Osteoblast (primary cell): ENCODE data around the gene CD109. TPM values are rescaled to one million over a fixed set of nuclear protein-coding genes. Genes with fewer than 3 reads are reported as not detected.
A peak's percentile ranks its signal among the peaks of the same experiment; 100 is the strongest.
"Not testable (repeated sequence)": the region's sequence is repeated elsewhere in the genome, so short reads cannot be mapped to it uniquely, and the experiment has no call there.

Experiments
- DNase-seq: peaks from one replicate; pipeline ENCODE4 v3.0.0; 2011; ENCODE audit warnings: low spot score, mixed read lengths; ENCODE audit not compliant: insufficient read length; ENCODE audit errors: missing footprints
- H2AFZ ChIP-seq: 2 replicates; pipeline ENCODE4 v1.6.0; 2011; ENCODE audit warnings: mild to moderate bottlenecking, low read length
- H3K27ac ChIP-seq: 2 replicates; pipeline ENCODE4 v1.5.1; 2011; ENCODE audit warnings: mild to moderate bottlenecking, low read depth, low read length, moderate library complexity
- H3K27me3 ChIP-seq: 2 replicates; pipeline ENCODE4 v1.6.0; 2012; ENCODE audit warnings: mild to moderate bottlenecking, control low read depth, inconsistent platforms, low read length, moderate library complexity; ENCODE audit not compliant: insufficient read depth
- H3K36me3 ChIP-seq: 2 replicates; pipeline ENCODE4 v1.5.1; 2011; ENCODE audit warnings: mild to moderate bottlenecking, low read length, control low read depth, moderate library complexity; ENCODE audit not compliant: insufficient read depth
- H3K4me1 ChIP-seq: 2 replicates; pipeline ENCODE4 v1.5.1; 2011; ENCODE audit warnings: mild to moderate bottlenecking, low read length, control low read depth, moderate library complexity; ENCODE audit not compliant: insufficient read depth
- H3K4me2 ChIP-seq: 2 replicates; pipeline ENCODE4 v1.6.0; 2011; ENCODE audit warnings: mild to moderate bottlenecking, low read length; ENCODE audit not compliant: insufficient read depth
- H3K4me3 ChIP-seq: fragments of 200-600 bp; sonication (generic); 3 replicates; pipeline ENCODE4 v1.5.1; 2012; ENCODE audit warnings: mild to moderate bottlenecking, low read length, inconsistent platforms; ENCODE audit not compliant: insufficient read depth
- H3K79me2 ChIP-seq: 2 replicates; pipeline ENCODE4 v1.6.0; 2012; ENCODE audit warnings: mild to moderate bottlenecking, low read length, control low read depth, inconsistent platforms; ENCODE audit not compliant: insufficient read depth
- H3K9me3 ChIP-seq: 2 replicates; pipeline ENCODE4 v1.5.1; 2011; ENCODE audit warnings: low read depth, low read length, control low read depth
- H4K20me1 ChIP-seq: 2 replicates; pipeline ENCODE4 v1.6.0; 2012; ENCODE audit warnings: mild to moderate bottlenecking, low read length, control low read depth; ENCODE audit not compliant: insufficient read depth
- CTCF ChIP-seq: IDR thresholded peaks from 2 replicates; pipeline ENCODE4 v1.5.1; 2011; ENCODE audit warnings: mild to moderate bottlenecking, low read depth, low read length, moderate library complexity; ENCODE audit errors: extremely low read depth
- total RNA-seq: library from RNA; depleted of rRNA; stranded (reverse); fragments of >200 nt; gene quantifications from 2 replicates; pipeline ENCODE4 v1.2.3, GENCODE V29; 2012

The CD109 gene
- total RNA-seq, 1 donor = 93.4 TPM

GRCh38 chr6:73713426-73714147 is 17.6 kb downstream of the CD109 start:
- no peaks in the 10 kb centered on the region for H3K9me3 ChIP-seq
- H3K4me2 ChIP-seq = no peak overlapping the region
- peak overlapping the region; percentile 33 for H3K27ac ChIP-seq
- no peaks in the 10 kb centered on the region for H3K27me3 ChIP-seq
- no peaks in the 10 kb centered on the region for H4K20me1 ChIP-seq
- no peak for DNase-seq
- peaks cover 6% of the 10 kb centered on the region for H3K4me1 ChIP-seq
- H3K36me3 ChIP-seq = no peaks in the 10 kb centered on the region
- H3K4me3 ChIP-seq = no peak overlapping the region
- H3K79me2 ChIP-seq = peaks cover 8% of the 10 kb centered on the region
- no peak for TF ChIP-seq CTCF
- no peak overlapping the region for H2AFZ ChIP-seq

GRCh38 chr6:73715111-73715508 is 19.1 kb downstream of the CD109 start:
- H4K20me1 ChIP-seq = not testable (repeated sequence)
- H3K79me2 ChIP-seq = peaks cover 10% of the 10 kb centered on the region

GRCh38 chr6:73719046-73719445 is 23.0 kb downstream of the CD109 start:
- Histone ChIP-seq H3K4me3 (no peak overlapping the region), H3K36me3 (no peaks in the 10 kb centered on the region), H3K79me2 (peaks cover 11% of the 10 kb centered on the region), H3K27ac (no peak overlapping the region), H3K4me1 (peaks cover 19% of the 10 kb centered on the region), H3K9me3 (no peaks in the 10 kb centered on the region), H3K4me2 (no peak overlapping the region), H2AFZ (no peak overlapping the region), H3K27me3 (no peaks in the 10 kb centered on the region), H4K20me1 (no peaks in the 10 kb centered on the region)
- no peak for DNase-seq
- TF ChIP-seq CTCF = no peak

More at GRCh38 chr6:73715111-73715508, 19.1 kb downstream of the CD109 start:
- not testable (repeated sequence) for H3K4me3 ChIP-seq, H3K27me3 ChIP-seq, H3K4me2 ChIP-seq, H2AFZ ChIP-seq, H3K9me3 ChIP-seq, DNase-seq, H3K36me3 ChIP-seq, H3K4me1 ChIP-seq
- H3K27ac ChIP-seq = peak overlapping the region; percentile 71

- peak; percentile 68 for DNase-seq
- no peak for TF ChIP-seq CTCF
- Histone ChIP-seq H3K79me2 (peaks cover 8% of the 10 kb centered on the region), H3K27me3 (no peaks in the 10 kb centered on the region), H2AFZ (peak overlapping the region; percentile 58), H3K4me3 (peak overlapping the region; percentile 24), H3K4me2 (peak overlapping the region; percentile 64), H3K4me1 (peaks cover 13% of the 10 kb centered on the region), H3K9me3 (no peaks in the 10 kb centered on the region), H3K36me3 (no peaks in the 10 kb centered on the region), H4K20me1 (no peaks in the 10 kb centered on the region), H3K27ac (peak overlapping the region; percentile 98)
Observed at GRCh38 chr6:73722318-73723060, 26.5 kb downstream of the CD109 start.

- H3K79me2 ChIP-seq, H3K27me3 ChIP-seq, H2AFZ ChIP-seq, H3K4me2 ChIP-seq, H3K36me3 ChIP-seq, H3K4me3 ChIP-seq, DNase-seq, H3K9me3 ChIP-seq, H4K20me1 ChIP-seq: not testable (repeated sequence)
- peaks cover 13% of the 10 kb centered on the region for H3K4me1 ChIP-seq
- H3K27ac ChIP-seq = peak overlapping the region; percentile 98
Observed at GRCh38 chr6:73723480-73723879, 27.5 kb downstream of the CD109 start.
